ENCODE data around the gene FRMD4A.

FRMD4A gene

GRCh38 chr10:13705526-13706174 lies 625.1 kb downstream of the FRMD4A start:
- peak overlapping the region; percentile 40 to 63 for H3K4me3 ChIP-seq (ENCODE audit: low read depth in 1 of 2, low read length in 2 of 2)
- H4K20me1 ChIP-seq (ENCODE audit: insufficient read depth, low read length): no peaks in the 10 kb centered on the region
- H3K9ac ChIP-seq (ENCODE audit: low read depth, low read length): peak overlapping the region; percentile 61
- peaks cover 11% of the 10 kb centered on the region; the same call in 1 of the 2 replicates for H3K36me3 ChIP-seq (ENCODE audit: insufficient read depth, low read length)
- DNase-seq (no peak), ATAC-seq (ENCODE audit: insufficient read depth, low read depth) (0 out of 3 replicates have a peak, but pooled peaks have one; percentile 10)
- peak overlapping the region; percentile 94 for H3K27ac ChIP-seq (ENCODE audit: low read length)
- TF ChIP-seq CTCF (IDR thresholded peaks at IDR 0.05; ENCODE audit: borderline replicate concordance, extremely low read depth, low read length, poor library complexity, severe bottlenecking) (no peak), EZH2 (IDR thresholded peaks at IDR 0.05; ENCODE audit: borderline replicate concordance, low read depth, low read length, severe bottlenecking) (no peak)
- H3K9me3 ChIP-seq (ENCODE audit: insufficient read depth, low read length, severe bottlenecking): no peaks in the 10 kb centered on the region
- peak overlapping the region; percentile 80 for H3K4me2 ChIP-seq (ENCODE audit: insufficient read depth, low read length)
- peak overlapping the region; percentile 17 for H2AFZ ChIP-seq (ENCODE audit: low read depth, low read length)
- H3K27me3 ChIP-seq (ENCODE audit: insufficient read depth, low read length, poor library complexity): no peaks in the 10 kb centered on the region
- H3K79me2 ChIP-seq (ENCODE audit: insufficient read depth, low read length): peaks cover 67% of the 10 kb centered on the region
- peaks cover 83% of the 10 kb centered on the region for H3K4me1 ChIP-seq (ENCODE audit: insufficient read depth, low read length)

GRCh38 chr10:13704964-13705363 lies 625.8 kb downstream of the FRMD4A start:
- H3K79me2 ChIP-seq (ENCODE audit: insufficient read depth, low read length): peaks cover 70% of the 10 kb centered on the region
- ATAC-seq (ENCODE audit: insufficient read depth, low read depth) (no peak), DNase-seq (no peak)
- H3K27me3 ChIP-seq (ENCODE audit: insufficient read depth, low read length, poor library complexity): no peaks in the 10 kb centered on the region
- H3K4me2 ChIP-seq (ENCODE audit: insufficient read depth, low read length): peak overlapping the region; percentile 80
- H3K36me3 ChIP-seq (ENCODE audit: insufficient read depth, low read length): peaks cover 15% of the 10 kb centered on the region; the same call in 1 of the 2 replicates
- H3K9ac ChIP-seq (ENCODE audit: low read depth, low read length): peak overlapping the region; percentile 61
- no peaks in the 10 kb centered on the region for H3K9me3 ChIP-seq (ENCODE audit: insufficient read depth, low read length, severe bottlenecking)
- H3K4me1 ChIP-seq (ENCODE audit: insufficient read depth, low read length): peaks cover 90% of the 10 kb centered on the region
- TF ChIP-seq CTCF (IDR thresholded peaks at IDR 0.05; ENCODE audit: borderline replicate concordance, extremely low read depth, low read length, poor library complexity, severe bottlenecking) (no peak), EZH2 (IDR thresholded peaks at IDR 0.05; ENCODE audit: borderline replicate concordance, low read depth, low read length, severe bottlenecking) (no peak)
- no peaks in the 10 kb centered on the region for H4K20me1 ChIP-seq (ENCODE audit: insufficient read depth, low read length)
- peak overlapping the region in 1 of 2 experiments; percentile 63; a peak in 3 of 4 replicates for H3K4me3 ChIP-seq (ENCODE audit: low read depth in 1 of 2, low read length in 2 of 2)
- H2AFZ ChIP-seq (ENCODE audit: low read depth, low read length): no peak overlapping the region
- peak overlapping the region; percentile 94 for H3K27ac ChIP-seq (ENCODE audit: low read length)

GRCh38 chr10:13703997-13704536 lies 626.7 kb downstream of the FRMD4A start:
- Histone ChIP-seq H4K20me1 (ENCODE audit: insufficient read depth, low read length) (no peaks in the 10 kb centered on the region), H3K4me2 (ENCODE audit: insufficient read depth, low read length) (peak overlapping the region; percentile 80), H3K27me3 (ENCODE audit: insufficient read depth, low read length, poor library complexity) (no peaks in the 10 kb centered on the region), H3K4me3 (ENCODE audit: low read depth in 1 of 2, low read length in 2 of 2) (peak overlapping the region in 1 of 2 experiments; percentile 63; a peak in 2 of 4 replicates), H3K36me3 (ENCODE audit: insufficient read depth, low read length) (peaks cover 24% of the 10 kb centered on the region), H3K79me2 (ENCODE audit: insufficient read depth, low read length) (peaks cover 78% of the 10 kb centered on the region), H3K9me3 (ENCODE audit: insufficient read depth, low read length, severe bottlenecking) (no peaks in the 10 kb centered on the region), H3K27ac (ENCODE audit: low read length) (peak overlapping the region; percentile 94), H3K4me1 (ENCODE audit: insufficient read depth, low read length) (peaks cover 97% of the 10 kb centered on the region), H2AFZ (ENCODE audit: low read depth, low read length) (no peak overlapping the region), H3K9ac (ENCODE audit: low read depth, low read length) (peak overlapping the region; percentile 61)
- ATAC-seq (ENCODE audit: insufficient read depth, low read depth) (no peak), DNase-seq (no peak)
- TF ChIP-seq CTCF (IDR thresholded peaks at IDR 0.05; ENCODE audit: borderline replicate concordance, extremely low read depth, low read length, poor library complexity, severe bottlenecking): no peak
- no peak for TF ChIP-seq EZH2 (IDR thresholded peaks at IDR 0.05; ENCODE audit: borderline replicate concordance, low read depth, low read length, severe bottlenecking)
